ENCODE data around the gene CCL23.
"Not testable (repeated sequence)": the region's sequence is repeated elsewhere in the genome, so short reads cannot be mapped to it uniquely, and the experiment has no call there.

CCL23 gene, protein sequence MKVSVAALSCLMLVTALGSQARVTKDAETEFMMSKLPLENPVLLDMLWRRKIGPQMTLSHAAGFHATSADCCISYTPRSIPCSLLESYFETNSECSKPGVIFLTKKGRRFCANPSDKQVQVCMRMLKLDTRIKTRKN

GRCh38 chr17:36017799-36018198, at the start of gene CCL23:
TSS of gene CCL23 (minus strand) at chr17:36017972. CDS start at chr17:36017897, 75 bp downstream.
- DNase-seq, result no peak

DNA sequence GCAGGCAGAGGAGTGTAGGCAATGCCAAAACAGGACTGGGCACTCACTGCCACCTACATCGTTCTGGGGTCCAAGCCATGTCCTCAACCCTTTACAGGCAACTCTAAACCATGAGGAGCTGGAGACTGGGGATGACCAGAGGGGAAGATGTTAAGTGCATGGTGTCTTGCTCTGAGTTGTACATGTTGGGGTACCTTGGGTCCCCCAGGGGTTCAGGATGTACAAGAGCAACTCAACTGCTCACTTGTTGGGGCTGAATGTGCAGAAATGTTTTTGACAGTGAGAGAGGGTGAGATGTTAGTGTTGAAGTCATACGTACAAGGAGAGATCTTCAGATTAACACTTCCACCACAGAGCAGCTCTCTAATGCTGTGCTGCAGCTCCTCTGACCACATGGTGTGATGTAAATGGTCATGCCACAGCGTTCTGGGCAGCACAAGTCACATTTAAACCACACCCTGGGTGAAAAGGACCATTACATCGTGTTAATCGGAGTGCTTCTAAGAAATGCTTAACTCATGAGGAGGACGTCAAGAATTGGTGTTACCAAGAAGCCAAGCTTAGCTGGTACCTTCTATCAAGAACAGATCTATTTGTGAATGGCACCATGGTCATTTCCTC, 48.7 kb upstream of the CCL23 start:
- no peak for DNase-seq

DNA sequence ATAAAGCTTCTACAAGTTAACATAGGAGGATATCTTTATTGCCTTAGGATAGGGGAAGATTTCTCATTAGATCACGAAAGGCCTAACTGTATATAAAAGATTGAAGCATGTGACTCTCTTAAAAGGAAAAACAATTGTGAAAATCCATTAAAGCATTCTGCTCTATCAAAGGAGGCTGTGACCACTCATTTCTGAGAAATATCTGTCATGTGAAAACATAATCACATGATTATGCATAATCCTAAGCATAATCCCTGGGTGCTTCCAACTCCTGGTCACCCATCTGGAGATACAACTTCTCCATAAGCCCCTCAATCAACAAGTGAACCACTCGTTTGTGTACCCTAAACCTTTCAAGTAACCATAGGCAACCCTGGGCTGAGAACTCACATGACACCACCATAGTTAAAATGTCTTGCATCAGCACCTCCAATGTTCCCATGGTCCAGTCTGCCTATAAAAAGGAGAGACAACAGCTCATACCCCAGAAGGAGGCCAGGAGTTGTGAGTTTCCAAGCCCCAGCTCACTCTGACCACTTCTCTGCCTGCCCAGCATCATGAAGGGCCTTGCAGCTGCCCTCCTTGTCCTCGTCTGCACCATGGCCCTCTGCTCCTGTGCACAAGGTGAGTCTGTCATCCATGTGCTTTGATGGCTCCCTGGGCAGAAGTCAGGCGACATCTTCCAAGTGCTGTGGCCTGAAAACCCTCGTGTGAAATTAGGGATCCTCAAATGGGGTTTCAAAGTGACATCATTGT, 46.2 kb upstream of the CCL23 start, which contains the start of gene CCL18:
TSS of gene CCL18 (plus strand) at position 487 of the 756 bp plus-strand sequence. CDS start at position 558, 71 bp downstream.
- DNase-seq, result no peak

GRCh38 chr17:36060816-36061215, 43.0 kb upstream of the CCL23 start:
- DNase-seq, result no peak

DNA sequence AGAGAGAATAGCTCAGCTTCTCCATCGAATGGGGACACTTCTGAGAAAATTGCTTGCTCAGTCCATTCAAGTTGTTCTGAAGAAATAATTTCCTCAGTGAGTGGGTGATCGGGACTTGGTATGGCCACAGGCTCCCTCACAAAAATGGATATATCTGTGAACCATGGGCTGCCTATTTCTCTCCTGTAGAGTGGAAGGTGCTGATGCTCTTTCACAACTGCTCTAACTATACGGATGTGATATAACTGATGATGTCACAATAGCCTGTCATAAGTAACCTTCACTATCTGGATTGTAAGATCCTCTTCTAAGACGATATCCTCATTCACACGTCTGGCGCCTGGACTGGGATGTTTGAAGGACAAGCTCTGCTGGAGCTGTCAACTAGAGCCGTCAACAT, 41.6 kb upstream of the CCL23 start:
- no peak for DNase-seq

DNA sequence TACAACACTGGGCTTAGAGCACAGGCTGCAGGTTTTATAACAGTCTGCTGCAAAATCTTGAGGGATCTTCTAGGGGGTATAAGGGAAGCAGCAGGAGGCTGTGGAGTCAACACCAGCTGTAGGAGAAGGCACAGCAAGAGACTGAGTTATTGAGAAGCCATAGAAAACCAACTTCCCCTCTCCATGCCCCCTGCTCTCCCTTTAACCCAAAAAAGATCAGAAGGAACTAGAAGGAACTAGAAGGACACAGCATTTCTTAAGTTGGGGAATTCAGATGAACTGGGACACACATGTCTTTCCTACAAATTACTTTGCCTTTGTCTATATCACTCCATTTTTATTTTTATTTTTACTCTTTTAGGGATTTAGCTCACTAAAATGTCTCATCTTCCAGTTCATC, 40.1 kb upstream of the CCL23 start:
- DNase-seq, result no peak

DNA sequence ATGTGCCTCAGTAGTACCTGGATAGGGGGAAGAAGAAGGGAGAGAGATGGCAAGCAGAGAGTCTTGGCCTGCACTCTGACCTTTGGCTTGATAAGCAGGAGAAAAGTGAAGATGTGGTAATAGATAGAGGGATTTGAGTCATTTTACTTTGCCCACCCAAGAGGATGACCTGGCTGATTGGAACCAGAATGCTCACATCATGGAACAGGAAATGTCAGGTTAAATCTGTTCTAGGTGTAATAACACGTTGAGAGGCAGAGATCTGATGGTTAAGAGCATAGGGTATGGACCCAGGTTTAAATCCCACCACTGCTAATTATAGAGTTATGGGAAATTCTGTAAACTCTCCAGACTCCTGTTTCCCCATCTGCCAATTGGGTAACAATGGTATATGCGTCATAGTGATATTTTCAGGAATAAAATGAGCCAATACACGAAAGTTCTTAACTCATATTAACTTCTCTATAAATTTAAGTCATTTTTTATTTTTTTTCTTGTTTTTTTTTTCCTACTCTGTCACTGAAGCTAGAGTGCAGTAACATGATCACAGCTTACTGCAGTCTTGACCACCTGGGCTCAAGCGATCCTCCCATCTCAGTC, 38.2 kb upstream of the CCL23 start:
- DNase-seq, result no peak

DNA sequence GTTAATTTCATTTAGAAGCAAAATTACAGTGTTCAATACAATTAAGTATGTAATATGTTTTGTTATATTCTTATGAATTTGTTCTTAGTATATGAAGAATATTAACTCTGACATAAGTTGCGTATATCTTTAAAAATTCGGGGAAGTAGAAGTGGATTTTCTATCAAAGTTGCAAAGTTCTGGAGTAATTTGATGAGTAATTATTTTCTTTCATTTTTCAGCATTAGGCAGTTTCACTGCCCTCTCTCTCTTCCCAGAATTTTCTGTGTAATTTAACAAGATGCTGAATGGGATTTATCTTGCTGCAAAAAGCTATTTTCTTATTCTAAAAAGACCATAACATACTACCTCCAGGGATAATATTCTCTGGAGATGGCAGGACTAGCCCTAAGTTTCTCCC, 37.4 kb upstream of the CCL23 start:
- no peak for DNase-seq

DNA sequence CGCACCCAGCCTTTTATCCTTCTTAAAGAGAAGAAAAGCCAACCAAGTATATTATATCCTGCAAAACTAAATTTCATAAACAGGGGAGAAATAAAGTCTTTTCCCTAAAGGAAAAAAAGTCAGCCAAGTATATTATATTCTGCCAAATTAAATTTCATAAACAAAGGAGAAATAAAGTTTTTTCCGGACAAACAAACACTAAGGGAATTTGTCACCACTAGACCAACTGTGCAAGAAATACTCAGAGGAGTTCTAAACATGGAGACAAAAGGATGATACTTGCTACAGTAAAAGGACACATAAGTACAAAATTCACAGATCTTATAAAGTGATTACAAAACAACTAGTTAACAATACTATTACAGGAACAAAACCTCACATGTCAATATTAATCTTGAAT, 31.9 kb upstream of the CCL23 start:
- no peak for DNase-seq

DNA sequence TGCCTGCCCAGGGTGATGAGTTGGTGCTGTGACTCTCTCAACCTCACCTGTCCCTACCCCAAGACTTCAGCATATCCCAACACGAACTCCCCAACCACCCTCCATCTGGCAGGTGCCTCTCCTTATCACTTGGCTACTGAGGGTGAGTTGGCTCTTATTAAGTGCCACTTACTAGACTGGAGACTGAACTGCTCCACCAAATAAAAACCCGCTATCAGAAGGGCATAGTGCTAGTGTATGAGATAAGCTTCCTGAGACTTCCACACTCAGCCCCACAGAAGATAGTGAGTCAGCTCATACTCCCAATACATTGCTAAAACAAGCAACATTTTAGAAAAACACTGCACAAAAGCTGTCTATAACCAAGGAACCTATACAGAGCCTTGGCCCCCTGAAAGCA, 30.3 kb upstream of the CCL23 start:
- no peak for DNase-seq

- DNase-seq, result no peak
Measured at GRCh38 chr17:36036235-36036634, 18.5 kb upstream of the CCL23 start.

- DNase-seq, result no peak
Measured at GRCh38 chr17:36034127-36034526, 16.4 kb upstream of the CCL23 start.

DNA sequence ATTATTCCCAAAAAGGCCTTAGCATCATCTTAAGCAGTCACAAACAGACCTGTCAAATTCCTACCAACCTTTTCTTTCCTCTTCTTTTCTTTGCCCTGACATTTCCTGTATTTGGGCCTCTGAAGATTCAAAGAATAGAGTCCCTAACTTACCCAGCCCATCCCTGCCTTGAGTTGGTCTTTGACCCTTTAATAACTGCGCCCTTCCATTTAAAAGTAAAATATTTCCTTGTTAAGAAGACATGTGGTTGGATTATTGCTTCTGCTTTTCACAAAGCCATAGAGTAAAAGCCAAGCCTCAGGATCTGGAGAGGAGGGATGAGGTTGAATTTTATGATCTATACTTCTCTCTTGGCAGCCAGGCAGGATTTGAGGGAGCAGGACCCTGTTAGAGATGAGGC, 13.2 kb upstream of the CCL23 start:
- no peak for DNase-seq

DNA sequence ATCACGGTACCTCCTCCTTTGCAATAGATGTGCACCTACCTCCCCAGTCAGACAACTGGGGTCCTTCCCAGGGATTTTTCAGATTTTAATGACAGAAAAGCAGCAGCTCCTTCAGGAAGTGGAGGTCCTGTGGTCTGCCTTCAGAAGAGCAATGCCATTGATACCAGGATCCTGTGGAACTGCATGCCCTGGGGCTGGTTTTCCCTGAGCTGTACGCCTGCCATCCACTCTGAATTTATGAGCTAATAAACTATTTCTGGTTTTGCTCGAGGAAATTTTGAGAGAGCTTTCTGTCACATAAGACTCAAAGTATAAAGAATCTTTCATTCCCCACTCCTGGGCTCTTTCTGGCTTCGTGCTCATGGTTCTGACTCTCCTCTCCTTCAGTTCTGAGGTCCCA, 10.0 kb upstream of the CCL23 start:
- no peak for DNase-seq

- no peak for DNase-seq
Measured at GRCh38 chr17:36024106-36024869, 6.5 kb upstream of the CCL23 start.

DNA sequence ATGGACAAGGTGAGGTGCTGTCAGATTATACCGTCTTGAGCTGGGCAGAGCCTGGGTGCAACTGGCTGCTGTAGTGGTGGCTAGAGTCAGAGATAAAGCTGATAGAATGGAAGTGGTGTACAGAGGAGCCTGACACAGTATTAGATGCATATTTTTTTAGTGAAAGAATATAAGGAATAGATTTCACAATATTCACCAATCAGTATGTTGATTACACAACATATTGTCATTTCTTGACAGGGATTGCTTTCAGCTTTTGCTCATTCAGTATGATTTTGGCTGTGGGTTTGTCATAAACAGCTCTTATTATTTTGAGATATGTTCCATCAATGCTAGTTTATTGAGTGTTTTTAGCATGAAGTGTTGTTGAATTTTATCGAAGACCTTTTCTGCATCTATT, 1.7 kb upstream of the CCL23 start:
- DNase-seq, result no peak

DNA sequence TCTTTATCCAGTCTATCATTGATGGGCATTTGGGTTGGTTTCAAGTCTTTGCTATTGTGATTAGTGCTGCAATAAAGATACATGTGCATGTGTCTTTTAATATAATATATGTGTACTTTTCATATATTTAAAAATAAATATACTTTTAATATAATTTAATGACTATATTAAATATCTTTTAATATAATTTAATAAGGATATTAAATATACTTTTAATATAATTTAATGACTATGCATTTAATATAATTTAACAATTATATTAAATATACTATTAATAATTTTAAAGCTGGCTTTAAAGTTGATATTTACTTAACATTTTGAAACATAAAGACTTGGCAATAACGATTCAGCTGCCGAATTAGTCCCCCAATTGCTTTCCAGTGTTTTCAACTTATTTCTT, 1.2 kb downstream of the CCL23 start:
- no peak for DNase-seq

- not testable (repeated sequence) for DNase-seq
Measured at GRCh38 chr17:36015895-36016294, 1.9 kb downstream of the CCL23 start.

GRCh38 chr17:36014946-36015345, 2.8 kb downstream of the CCL23 start:
- no peak for DNase-seq

DNA sequence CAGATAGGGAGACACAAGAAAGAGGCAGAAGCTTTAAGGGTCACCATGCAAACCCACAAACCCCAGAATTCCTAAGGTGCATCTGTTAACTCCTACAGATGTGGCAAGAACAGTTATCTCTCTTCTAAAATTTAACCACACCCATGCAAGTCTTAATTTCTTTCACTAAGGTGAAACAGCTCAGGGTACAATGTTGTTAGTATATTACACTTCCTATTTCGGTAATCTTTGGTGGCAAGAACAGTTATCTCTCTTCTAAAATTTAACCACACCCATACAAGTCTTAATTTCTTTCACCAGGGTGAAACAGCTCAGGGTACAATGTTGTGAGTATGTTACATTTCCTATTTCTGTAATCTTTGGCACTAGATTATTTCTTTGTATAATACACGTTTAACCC, 6.6 kb downstream of the CCL23 start:
- no peak for DNase-seq

DNA sequence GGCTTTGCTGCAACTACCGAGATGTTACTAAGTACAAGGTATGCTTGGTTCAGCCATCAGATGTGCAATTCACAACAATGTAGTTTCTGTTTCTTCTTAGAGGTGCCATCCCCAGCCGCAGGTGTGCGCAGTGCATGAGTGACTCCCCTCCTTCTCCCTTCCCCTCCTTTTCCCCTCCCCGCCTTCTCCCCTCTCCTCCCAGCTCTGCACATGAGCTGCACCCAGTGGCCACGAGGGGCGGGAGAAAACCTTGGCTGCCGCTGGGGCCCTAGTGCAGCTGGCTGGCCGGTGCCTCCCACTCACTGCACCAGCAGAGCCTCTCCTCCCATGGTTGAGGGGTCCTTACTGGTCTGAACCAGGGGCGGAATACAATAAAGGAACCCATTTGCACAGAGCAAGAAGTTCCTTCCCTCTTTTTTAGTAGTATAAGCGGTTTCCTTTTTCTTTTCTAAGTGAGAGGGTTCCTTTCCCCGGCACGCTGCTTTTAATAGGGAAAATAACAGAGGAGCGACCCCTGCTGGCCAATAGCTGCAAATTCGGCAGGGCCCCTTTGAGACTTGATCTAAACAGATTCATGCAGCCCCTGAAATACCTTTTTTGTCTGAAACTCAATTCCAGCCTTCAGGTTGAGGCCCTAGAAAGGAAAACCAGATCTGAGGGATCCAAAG, 8.6 kb downstream of the CCL23 start:
- DNase-seq, result no peak

DNA sequence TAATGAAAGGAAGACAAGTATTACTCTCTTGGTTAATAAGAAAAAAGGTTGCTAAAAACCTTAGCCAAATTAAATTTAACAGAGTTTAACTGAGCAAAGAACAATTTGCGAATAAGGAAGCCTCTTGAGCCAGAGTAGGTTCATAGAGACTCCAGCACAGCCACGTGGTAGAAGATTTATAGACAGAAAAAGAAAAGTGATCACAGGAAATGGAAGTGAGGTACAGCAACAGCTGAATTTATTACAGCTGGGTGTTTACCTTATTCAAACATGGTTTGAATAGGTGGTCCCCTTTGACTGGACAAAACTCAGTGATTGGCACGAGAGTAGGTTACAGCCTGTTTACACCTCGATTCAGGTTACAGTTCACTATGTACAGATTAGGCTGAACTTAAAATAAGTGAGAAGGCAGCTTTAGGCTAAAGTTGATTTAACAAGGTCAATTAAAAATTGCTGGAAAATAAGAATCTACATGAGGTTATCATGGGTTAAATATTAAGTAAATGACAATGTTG, 13.1 kb downstream of the CCL23 start:
- no peak for DNase-seq
